Muscle layer of duodenum (tissue), 2 donors: Measurements from ENCODE around the gene GPX6.
"Not testable (repeated sequence)": the region's sequence is repeated elsewhere in the genome, so short reads cannot be mapped to it uniquely, and the experiment has no call there.

Experiments
- H3K27ac ChIP-seq: one replicate; pipeline ENCODE4 v1.7.0; 2013; ENCODE audit warnings: mild to moderate bottlenecking, low read length
- H3K27me3 ChIP-seq: one replicate; pipeline ENCODE4 v1.7.0; 2013; ENCODE audit warnings: low read depth, mild to moderate bottlenecking, control low read depth, low read length
- H3K36me3 ChIP-seq, 2 donors: one replicate each; pipeline ENCODE4 v1.7.0; 2013; ENCODE audit warnings: low read length in 2 of 2, control low read depth in 1 of 2, mild to moderate bottlenecking in 1 of 2; ENCODE audit not compliant: insufficient read depth in 2 of 2, control insufficient read depth in 1 of 2
- H3K4me1 ChIP-seq, 2 donors: one replicate each; pipeline ENCODE4 v1.7.0; 2013; ENCODE audit warnings: low read length in 2 of 2, mild to moderate bottlenecking in 2 of 2, control low read depth in 1 of 2, moderate library complexity in 1 of 2; ENCODE audit not compliant: insufficient read depth in 2 of 2, control insufficient read depth in 1 of 2
- H3K4me3 ChIP-seq, 2 donors: one replicate each; pipeline ENCODE4 v1.7.0; 2013; ENCODE audit warnings: low read length in 2 of 2, low read depth in 1 of 2, mild to moderate bottlenecking in 1 of 2
- H3K9me3 ChIP-seq, 2 donors: one replicate each; pipeline ENCODE4 v1.7.0; 2013; ENCODE audit warnings: low read length in 2 of 2, control low read depth in 1 of 2, mild to moderate bottlenecking in 1 of 2; ENCODE audit not compliant: control insufficient read depth in 1 of 2
- donor health status: healthy.

The GPX6 gene

GRCh38 chr6:28517964-28518363 lies 2.4 kb upstream of the GPX6 start:
- Histone ChIP-seq H3K27ac (no peak overlapping the region), H3K27me3 (no peaks in the 10 kb centered on the region), H3K36me3 (no peaks in the 10 kb centered on the region), H3K4me1 (no peaks in the 10 kb centered on the region), H3K4me3 (no peak overlapping the region), H3K9me3 (no peaks in the 10 kb centered on the region)

GRCh38 chr6:28512387-28512786 lies 3.2 kb downstream of the GPX6 start:
- not testable (repeated sequence) for H3K27ac ChIP-seq, H3K9me3 ChIP-seq, H3K4me3 ChIP-seq, H3K4me1 ChIP-seq, H3K27me3 ChIP-seq, H3K36me3 ChIP-seq

GRCh38 chr6:28511628-28512300 lies 3.8 kb downstream of the GPX6 start:
- no peaks in the 10 kb centered on the region for H3K27me3 ChIP-seq
- H3K4me3 ChIP-seq, result no peak overlapping the region
- H3K27ac ChIP-seq, result no peak overlapping the region
- no peaks in the 10 kb centered on the region for H3K4me1 ChIP-seq
- H3K36me3 ChIP-seq, result no peaks in the 10 kb centered on the region
- no peaks in the 10 kb centered on the region for H3K9me3 ChIP-seq

- Histone ChIP-seq H3K9me3 (no peaks in the 10 kb centered on the region), H3K36me3 (no peaks in the 10 kb centered on the region), H3K27me3 (no peaks in the 10 kb centered on the region), H3K4me1 (no peaks in the 10 kb centered on the region), H3K4me3 (no peak overlapping the region), H3K27ac (no peak overlapping the region)
Measured at GRCh38 chr6:28506807-28507475, 8.7 kb downstream of the GPX6 start.

- Histone ChIP-seq H3K9me3 (no peaks in the 10 kb centered on the region), H3K27ac (no peak overlapping the region), H3K27me3 (no peaks in the 10 kb centered on the region), H3K4me3 (no peak overlapping the region), H3K4me1 (no peaks in the 10 kb centered on the region), H3K36me3 (no peaks in the 10 kb centered on the region)
Measured at GRCh38 chr6:28505733-28506132, 9.9 kb downstream of the GPX6 start.

- not testable (repeated sequence) for H3K36me3 ChIP-seq, H3K27me3 ChIP-seq, H3K4me3 ChIP-seq, H3K4me1 ChIP-seq, H3K9me3 ChIP-seq, H3K27ac ChIP-seq
Measured at GRCh38 chr6:28502709-28503305, 12.8 kb downstream of the GPX6 start.

GRCh38 chr6:28502136-28502535 lies 13.5 kb downstream of the GPX6 start:
- not testable (repeated sequence) for H3K9me3 ChIP-seq, H3K27me3 ChIP-seq, H3K36me3 ChIP-seq, H3K27ac ChIP-seq, H3K4me3 ChIP-seq, H3K4me1 ChIP-seq

- no peak overlapping the region for H3K4me3 ChIP-seq
- no peak overlapping the region for H3K27ac ChIP-seq
- no peaks in the 10 kb centered on the region for H3K9me3 ChIP-seq
- H3K36me3 ChIP-seq, result no peaks in the 10 kb centered on the region
- no peaks in the 10 kb centered on the region for H3K4me1 ChIP-seq
- H3K27me3 ChIP-seq, result no peaks in the 10 kb centered on the region
Measured at GRCh38 chr6:28501259-28501658, 14.3 kb downstream of the GPX6 start.

- no peak overlapping the region for H3K4me3 ChIP-seq
- no peaks in the 10 kb centered on the region for H3K36me3 ChIP-seq
- H3K4me1 ChIP-seq, result no peaks in the 10 kb centered on the region
- no peaks in the 10 kb centered on the region for H3K9me3 ChIP-seq
- peaks cover 4% of the 10 kb centered on the region for H3K27me3 ChIP-seq
- H3K27ac ChIP-seq, result no peak overlapping the region
Measured at GRCh38 chr6:28497893-28498292, 17.7 kb downstream of the GPX6 start.

GRCh38 chr6:28497306-28497705 lies 18.3 kb downstream of the GPX6 start:
- H3K27me3 ChIP-seq, result peaks cover 4% of the 10 kb centered on the region
- no peaks in the 10 kb centered on the region for H3K9me3 ChIP-seq
- no peak overlapping the region for H3K27ac ChIP-seq
- no peaks in the 10 kb centered on the region for H3K4me1 ChIP-seq
- H3K36me3 ChIP-seq, result no peaks in the 10 kb centered on the region
- no peak overlapping the region for H3K4me3 ChIP-seq

GRCh38 chr6:28496099-28496779 lies 19.4 kb downstream of the GPX6 start:
- no peaks in the 10 kb centered on the region for H3K9me3 ChIP-seq
- H3K36me3 ChIP-seq, result no peaks in the 10 kb centered on the region
- no peak overlapping the region for H3K4me3 ChIP-seq
- peaks cover 4% of the 10 kb centered on the region for H3K27me3 ChIP-seq
- H3K27ac ChIP-seq, result no peak overlapping the region
- no peaks in the 10 kb centered on the region for H3K4me1 ChIP-seq
